Fibroblast of peridontal ligament (primary cell): ENCODE results near the gene RNPEPL1.
A peak's percentile ranks its signal among the peaks of the same experiment; 100 is the strongest.
"Not testable (repeated sequence)": the region's sequence is repeated elsewhere in the genome, so short reads cannot be mapped to it uniquely, and the experiment has no call there.

Experiments
- DNase-seq: peaks from one replicate; pipeline ENCODE4 v3.0.0-alpha.2; 2010; ENCODE audit errors: extremely low read depth

The RNPEPL1 gene

GRCh38 chr2:240603846-240604245 is 35.6 kb downstream of the RNPEPL1 start:
- DNase-seq: no peak

DNA sequence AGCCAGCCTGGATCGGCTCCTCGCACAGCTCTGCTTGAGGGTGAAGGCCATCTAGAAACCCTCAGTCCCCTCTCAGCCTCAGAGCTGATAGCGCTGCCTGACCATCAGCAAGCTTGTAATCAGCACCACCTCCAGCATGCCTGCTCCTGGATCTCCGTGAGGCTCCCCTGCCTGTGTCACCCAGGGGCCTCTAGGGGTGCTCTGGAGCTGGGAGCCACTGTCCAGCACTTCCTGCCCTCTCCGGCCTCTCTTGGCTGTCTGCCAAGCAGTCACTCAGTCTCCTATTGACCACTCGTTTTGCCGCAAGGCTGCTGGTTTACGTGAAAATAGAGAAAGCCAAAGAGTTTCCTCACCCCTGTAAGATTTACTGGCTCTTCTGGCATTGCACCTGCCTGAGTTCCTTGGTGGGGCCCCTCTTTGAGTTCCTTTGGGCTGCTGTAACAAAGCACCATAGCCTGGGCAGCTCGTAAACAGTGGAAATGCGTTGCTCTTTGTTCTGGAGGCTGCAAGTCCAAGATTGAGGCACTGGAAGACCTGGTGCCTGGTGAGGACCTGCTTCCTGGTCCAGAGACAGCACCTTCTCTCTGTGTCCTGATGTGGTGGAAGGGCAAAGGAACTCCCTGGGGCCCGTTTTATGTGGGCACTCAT is 36.1 kb downstream of the RNPEPL1 start:
- DNase-seq: peak; percentile 12

DNA sequence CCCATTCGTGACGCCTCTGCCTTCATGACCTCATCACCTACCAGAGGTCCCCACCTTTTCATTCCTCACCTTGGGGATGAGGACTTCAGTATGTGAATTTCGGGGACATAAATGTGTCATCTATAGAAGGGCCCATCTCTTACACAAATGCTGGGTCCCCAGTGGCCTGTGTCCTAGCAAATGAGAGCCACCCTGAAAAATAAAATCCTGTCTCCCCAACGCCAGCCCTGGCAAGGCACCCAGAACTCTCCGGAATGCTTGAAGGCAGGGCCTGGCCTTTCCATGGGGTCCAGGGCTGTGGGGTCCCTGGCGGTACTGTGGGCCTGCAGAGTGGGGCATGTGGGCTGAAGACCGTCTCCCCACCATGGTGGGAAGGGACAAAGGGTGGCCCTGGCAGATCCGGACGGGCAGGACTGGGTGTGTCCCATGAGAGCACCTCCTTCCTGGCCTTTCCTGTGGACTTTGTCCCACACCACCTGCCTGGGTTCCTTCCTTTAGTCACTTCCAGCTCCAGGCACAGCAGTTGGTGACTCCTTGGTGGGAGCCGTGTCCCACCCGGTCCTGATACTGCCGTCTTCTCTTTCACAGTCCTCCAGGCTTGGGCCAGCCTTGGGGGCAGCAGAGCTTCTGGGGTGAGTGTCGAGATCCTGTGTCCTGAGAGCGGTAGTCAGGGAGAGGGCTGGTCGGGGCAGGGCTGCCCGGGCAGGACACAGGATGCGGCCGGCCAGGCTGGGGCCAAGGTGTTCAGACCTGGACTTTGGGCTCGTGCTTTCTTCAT is 36.8 kb downstream of the RNPEPL1 start:
- no peak for DNase-seq

GRCh38 chr2:240605867-240606743 is 37.8 kb downstream of the RNPEPL1 start:
- DNase-seq: no peak

DNA sequence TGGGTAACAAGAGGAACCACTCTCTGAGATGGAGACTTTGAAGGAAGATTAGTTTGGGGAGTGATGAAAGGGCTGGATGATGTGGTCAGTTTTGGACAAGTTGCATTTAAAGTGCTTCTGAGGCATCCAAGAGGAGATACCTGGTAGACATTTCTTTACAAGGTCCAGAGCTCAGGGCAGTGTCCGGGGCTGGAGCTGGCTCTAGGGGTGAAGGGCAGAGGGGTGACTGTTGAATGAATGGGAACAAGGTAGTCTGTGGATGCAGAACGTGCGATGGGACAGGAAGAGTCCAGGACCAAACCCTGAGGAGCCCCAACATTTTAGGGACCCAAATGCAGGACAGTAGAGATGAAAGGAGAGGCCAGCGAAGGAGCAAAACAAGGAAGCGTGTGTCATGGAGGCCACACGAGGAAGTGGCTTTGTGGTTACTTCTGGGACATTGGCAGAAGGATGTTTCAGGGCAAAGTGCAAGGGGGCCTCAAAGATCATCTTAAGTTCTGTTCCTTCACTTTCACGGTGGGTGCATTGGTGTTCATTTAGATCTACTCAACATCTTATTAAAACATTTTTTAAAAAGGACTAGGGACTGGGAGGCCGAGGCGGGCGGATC is 43.4 kb downstream of the RNPEPL1 start:
- DNase-seq: no peak

- no peak for DNase-seq
Observed at GRCh38 chr2:240613781-240614180, 45.5 kb downstream of the RNPEPL1 start.

GRCh38 chr2:240614391-240614790 is 46.1 kb downstream of the RNPEPL1 start:
- DNase-seq: no peak

DNA sequence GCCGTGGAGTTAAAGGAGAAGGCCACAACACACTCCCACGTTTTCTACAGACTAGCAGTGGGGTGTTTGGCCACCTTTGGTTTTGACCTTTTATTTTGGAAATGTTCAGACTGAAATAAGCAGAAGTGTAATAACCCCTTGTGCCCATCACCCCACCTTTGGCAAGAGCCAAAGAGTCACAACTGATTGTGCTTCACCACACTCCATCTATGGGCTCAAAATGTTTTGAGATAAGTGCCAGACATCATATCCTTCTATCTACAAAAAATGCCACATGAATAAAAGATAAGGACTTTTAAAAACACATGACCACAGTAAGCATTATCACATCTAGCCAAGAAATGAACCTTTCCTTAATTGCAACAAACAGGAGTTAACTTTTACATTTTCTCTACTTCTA is 47.1 kb downstream of the RNPEPL1 start:
- no peak for DNase-seq

DNA sequence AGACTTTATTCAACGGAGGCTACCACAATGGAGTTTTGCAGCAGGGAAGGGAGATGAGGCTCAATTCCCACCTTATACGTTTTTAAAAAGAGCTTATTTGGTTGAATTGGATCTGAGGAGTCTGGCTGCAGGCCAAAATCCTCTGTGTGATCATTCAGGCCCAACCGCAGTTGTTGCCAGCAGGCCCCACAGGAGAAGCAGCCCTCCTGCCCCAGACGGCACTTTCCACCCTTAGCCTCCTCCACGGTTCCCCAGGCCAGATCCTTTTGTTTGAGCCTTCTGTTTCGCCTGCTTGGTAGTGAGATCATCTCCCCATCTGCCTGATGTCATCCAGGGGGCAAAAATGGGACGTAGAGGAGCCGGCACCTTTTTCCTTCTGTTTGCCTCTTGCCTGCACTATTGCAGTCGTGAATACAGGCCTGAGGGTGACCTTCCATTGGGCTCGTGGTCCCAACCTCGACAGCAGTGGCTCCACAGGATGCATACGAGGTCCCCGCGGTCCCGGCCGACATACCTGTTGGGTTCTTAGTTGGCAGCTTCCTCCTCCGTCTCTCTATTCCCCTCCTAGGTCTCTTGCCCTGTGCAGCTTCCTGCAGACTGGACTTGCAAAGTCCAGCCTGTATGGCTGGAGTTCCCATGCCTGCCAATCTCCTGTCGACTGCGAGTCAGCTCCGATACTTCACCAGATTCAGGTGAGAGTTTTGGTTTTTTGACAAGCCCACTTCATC is 47.7 kb downstream of the RNPEPL1 start:
- DNase-seq: no peak

- DNase-seq: not testable (repeated sequence)
Observed at GRCh38 chr2:240616860-240617666, 48.8 kb downstream of the RNPEPL1 start.

DNA sequence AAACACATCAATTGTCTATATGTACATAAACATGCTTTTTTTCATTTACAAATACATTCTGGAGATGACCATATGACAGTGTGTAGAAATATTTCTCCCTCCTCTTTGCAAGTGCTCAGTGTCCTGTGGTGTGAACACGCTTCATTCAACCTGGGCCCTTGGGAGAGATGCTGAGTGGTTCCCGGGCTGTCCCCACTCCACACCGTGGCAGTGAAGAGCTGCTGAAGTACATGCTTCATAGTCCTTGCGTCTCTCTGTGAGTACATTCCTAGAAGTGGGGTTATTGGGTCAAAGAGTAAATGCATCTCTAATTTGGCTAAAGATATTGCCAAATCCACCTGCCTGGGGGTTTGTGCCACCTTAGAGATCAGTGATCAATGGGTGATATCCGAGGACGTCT is 50.5 kb downstream of the RNPEPL1 start:
- no peak for DNase-seq

- DNase-seq: no peak
Observed at GRCh38 chr2:240619506-240620148, 51.3 kb downstream of the RNPEPL1 start.

DNA sequence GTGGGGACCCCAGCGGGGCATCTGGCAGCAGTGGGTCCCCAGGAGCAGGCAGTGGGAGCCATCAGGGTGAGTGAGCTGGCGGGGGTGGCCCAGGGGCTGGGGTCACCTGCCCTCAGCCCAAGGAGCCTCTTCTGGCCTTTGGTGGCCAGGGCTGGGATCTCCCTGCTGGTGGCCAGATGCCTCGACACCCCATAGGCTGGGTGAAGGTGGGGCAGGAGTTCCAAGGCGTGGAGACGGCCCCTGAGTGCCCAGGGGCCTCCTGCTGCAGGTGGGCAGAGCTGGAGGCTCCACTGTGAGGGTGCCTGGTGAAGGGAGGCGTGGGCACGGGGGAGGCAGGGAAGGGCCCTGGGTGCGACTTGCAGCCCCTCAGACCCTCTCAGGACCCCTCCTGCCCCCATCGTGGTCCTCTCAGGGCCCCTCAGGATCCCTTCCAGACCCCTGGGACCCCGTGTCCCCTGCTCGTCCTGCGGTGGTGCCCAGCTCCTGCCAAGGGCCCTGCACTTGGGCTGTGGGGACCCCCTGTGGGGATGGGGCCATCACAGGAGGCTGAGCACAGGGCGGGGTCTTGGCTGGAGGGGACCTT is 52.0 kb downstream of the RNPEPL1 start:
- no peak for DNase-seq

DNA sequence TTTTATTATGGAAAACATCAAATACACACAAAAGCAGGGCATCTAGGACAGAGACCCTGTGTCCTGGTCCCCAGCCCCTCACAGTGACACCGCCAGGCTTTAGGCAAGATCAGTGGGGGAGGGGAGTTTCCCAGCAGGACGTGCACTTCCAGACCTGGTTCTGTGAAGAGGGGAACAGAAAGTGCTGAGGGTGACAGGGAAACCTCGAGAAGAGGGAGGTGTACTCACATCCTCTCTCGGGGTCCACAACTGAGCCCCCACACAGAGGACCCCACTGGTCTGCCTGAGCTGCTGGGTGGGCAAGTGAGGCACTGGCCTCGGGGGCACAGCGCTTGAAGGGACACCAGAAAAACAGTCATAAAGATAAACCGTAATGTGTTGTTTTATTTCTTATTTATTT is 52.6 kb downstream of the RNPEPL1 start:
- DNase-seq: no peak

- DNase-seq: no peak
Observed at GRCh38 chr2:240622060-240622411, 53.8 kb downstream of the RNPEPL1 start.

DNA sequence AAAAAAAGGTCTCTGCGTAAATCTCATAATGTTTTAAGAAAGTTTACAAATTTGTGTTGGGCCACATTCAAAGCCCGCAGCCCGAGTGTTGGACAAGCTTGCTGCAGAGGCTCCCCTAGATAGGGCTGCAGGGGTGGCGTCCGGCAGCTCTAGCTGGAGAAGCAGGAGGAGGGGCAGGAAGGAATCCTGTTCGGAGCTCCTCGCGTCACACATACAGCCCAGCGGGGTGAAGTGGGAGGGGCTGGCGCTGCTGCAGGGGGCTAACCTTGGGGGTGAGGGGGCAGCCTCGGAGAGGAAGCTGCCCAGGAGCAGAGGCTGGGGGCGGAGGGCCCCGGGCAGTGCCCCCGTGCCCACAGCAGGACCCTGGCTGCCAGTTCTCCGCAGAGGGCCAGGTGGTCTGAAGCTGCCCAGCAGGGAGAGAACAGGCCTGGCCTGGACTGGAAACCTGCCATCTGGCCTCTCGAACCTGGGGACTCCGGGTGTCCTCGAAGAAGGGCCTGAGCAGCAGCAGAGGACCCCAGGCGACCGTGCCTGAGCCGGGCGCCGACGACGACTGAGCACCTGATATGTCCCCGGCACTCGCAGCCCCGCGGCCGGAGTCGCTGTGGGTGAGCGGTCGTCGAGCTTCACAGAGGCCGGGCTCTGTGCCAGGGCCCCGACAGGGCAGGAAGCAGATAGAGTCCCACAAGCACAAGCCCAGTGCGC is 54.4 kb downstream of the RNPEPL1 start:
- DNase-seq: no peak

- DNase-seq: no peak
Observed at GRCh38 chr2:240623531-240624010, 55.3 kb downstream of the RNPEPL1 start.

DNA sequence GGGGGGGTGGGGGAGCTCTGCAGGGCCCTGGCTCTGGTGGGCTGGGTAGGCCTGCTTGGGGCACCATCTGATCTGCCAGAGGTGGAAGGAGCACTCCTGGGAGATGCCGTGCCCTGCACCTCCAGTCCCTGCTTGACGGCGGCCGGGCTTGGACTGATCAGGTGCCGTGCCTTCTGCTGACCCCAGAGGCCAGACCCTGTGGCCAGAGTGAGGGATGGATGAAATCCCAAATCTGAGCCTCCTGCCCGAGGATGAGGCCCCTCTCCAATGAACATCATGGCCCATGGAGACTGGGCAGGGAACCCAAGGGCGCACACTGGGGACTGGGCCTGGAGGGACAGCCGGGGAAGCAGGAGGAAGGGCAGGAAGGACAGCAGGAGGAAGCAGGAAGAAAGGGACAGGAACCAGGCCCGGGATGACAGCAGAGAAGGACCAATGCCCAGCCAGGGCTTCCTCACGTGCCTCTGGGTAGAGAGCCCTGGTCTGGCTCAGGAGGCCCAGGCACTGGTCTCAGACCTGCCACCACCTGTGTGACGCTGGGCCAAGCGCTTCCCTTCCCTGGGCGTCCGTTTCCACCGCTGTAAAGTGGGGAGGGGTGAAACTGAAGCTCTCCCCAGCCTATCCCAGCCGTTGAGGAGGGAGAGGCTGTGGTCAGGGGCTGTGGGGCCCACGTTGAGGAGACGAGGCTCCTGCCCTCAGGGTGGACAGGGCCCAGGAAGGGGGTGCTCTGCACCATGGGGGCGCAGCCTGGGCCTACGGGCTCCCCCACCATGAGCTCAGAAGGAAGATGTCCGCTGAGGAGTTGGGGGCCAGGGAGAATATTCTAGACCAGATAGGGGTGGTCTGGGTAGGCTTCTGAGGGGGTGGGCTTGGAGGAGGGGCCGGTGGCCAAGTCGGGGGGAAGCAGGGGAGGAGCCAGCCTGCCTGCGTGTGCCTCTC is 56.0 kb downstream of the RNPEPL1 start:
- no peak for DNase-seq
